ENCODE results near the gene RASAL1. TPM values are rescaled to one million over a fixed set of nuclear protein-coding genes. Genes with fewer than 3 reads are reported as not detected.

The RASAL1 gene
- total RNA-seq, 1 donor from 2014 or later: 0.26 TPM

GRCh38 chr12:113136128-113136989 lies 798 bp upstream of the RASAL1 start:
- Histone ChIP-seq H3K4me1 (no peaks in the 10 kb centered on the region), H3K36me3 (no peaks in the 10 kb centered on the region), H3K27ac (no peak overlapping the region), H3K27me3 (peaks cover 21% of the 10 kb centered on the region), H3K9me3 (no peaks in the 10 kb centered on the region), H3K4me3 (no peak overlapping the region)
- no peak for TF ChIP-seq CTCF (IDR thresholded peaks at IDR 0.05)
- ATAC-seq: peak; percentile 40
- DNase-seq: no peak
- intact Hi-C loops (cut with DNase I): no loop called here

GRCh38 chr12:113134521-113134951 lies 1.0 kb downstream of the RASAL1 start:
- peaks cover 21% of the 10 kb centered on the region for H3K27me3 ChIP-seq
- intact Hi-C loops (cut with DNase I): no loop called here
- H3K36me3 ChIP-seq: no peaks in the 10 kb centered on the region
- H3K4me1 ChIP-seq: no peaks in the 10 kb centered on the region
- no peak overlapping the region for H3K27ac ChIP-seq
- ATAC-seq (no peak), DNase-seq (no peak)
- H3K4me3 ChIP-seq: no peak overlapping the region
- TF ChIP-seq CTCF (IDR thresholded peaks at IDR 0.05): no peak
- H3K9me3 ChIP-seq: no peaks in the 10 kb centered on the region

- Histone ChIP-seq H3K9me3 (no peaks in the 10 kb centered on the region), H3K27ac (no peak overlapping the region), H3K36me3 (no peaks in the 10 kb centered on the region), H3K4me1 (no peaks in the 10 kb centered on the region), H3K4me3 (no peak overlapping the region), H3K27me3 (peaks cover 21% of the 10 kb centered on the region)
- no peak for TF ChIP-seq CTCF (IDR thresholded peaks at IDR 0.05)
- ATAC-seq: no peak
- intact Hi-C loops (cut with DNase I): no loop called here
- DNase-seq: no peak
Observed at GRCh38 chr12:113134071-113134470, 1.5 kb downstream of the RASAL1 start.

- Histone ChIP-seq H3K9me3 (no peaks in the 10 kb centered on the region), H3K36me3 (no peaks in the 10 kb centered on the region), H3K4me3 (no peak overlapping the region), H3K4me1 (no peaks in the 10 kb centered on the region), H3K27ac (no peak overlapping the region), H3K27me3 (peaks cover 21% of the 10 kb centered on the region)
- DNase-seq: no peak
- no peak for ATAC-seq
- TF ChIP-seq CTCF (IDR thresholded peaks at IDR 0.05): no peak
- intact Hi-C loops (cut with DNase I): no loop called here
Observed at GRCh38 chr12:113133666-113134065, 1.9 kb downstream of the RASAL1 start.

- ATAC-seq: no peak
- Histone ChIP-seq H3K9me3 (no peaks in the 10 kb centered on the region), H3K27ac (no peak overlapping the region), H3K4me3 (no peak overlapping the region), H3K36me3 (no peaks in the 10 kb centered on the region), H3K4me1 (no peaks in the 10 kb centered on the region), H3K27me3 (peaks cover 21% of the 10 kb centered on the region)
- intact Hi-C loops (cut with DNase I): no loop called here
- no peak for DNase-seq
- no peak for TF ChIP-seq CTCF (IDR thresholded peaks at IDR 0.05)
Observed at GRCh38 chr12:113133036-113133435, 2.5 kb downstream of the RASAL1 start.
